Measurements from ENCODE around the gene DDX23.

The DDX23 gene

GRCh38 chr12:48807981-48808380 is 44.0 kb downstream of the DDX23 start:
- TF ChIP-seq MAX (IDR thresholded peaks at IDR 0.05; ENCODE audit: low read depth, low read length) (no peak), POLR2A (IDR thresholded peaks at IDR 0.05; ENCODE audit: extremely low read depth, insufficient read length) (no peak), MYC (IDR thresholded peaks at IDR 0.05; ENCODE audit: low read depth, low read length) (no peak), CTCF (IDR thresholded peaks at IDR 0.05; ENCODE audit: low read depth, low read length) (no peak)
- DNase-seq (ENCODE audit: low read depth): no peak
- no peak overlapping the region for H3K4me3 ChIP-seq (ENCODE audit: low read depth, low read length)

GRCh38 chr12:48803675-48804074 is 48.3 kb downstream of the DDX23 start:
- TF ChIP-seq CTCF (IDR thresholded peaks at IDR 0.05; ENCODE audit: low read depth, low read length) (no peak), MYC (IDR thresholded peaks at IDR 0.05; ENCODE audit: low read depth, low read length) (no peak), MAX (IDR thresholded peaks at IDR 0.05; ENCODE audit: low read depth, low read length) (no peak), POLR2A (IDR thresholded peaks at IDR 0.05; ENCODE audit: extremely low read depth, insufficient read length) (no peak)
- no peak for DNase-seq (ENCODE audit: low read depth)
- H3K4me3 ChIP-seq (ENCODE audit: low read depth, low read length): no peak overlapping the region

GRCh38 chr12:48800971-48801370 is 51.0 kb downstream of the DDX23 start:
- no peak overlapping the region for H3K4me3 ChIP-seq (ENCODE audit: low read depth, low read length)
- DNase-seq (ENCODE audit: low read depth): no peak
- TF ChIP-seq CTCF (IDR thresholded peaks at IDR 0.05; ENCODE audit: low read depth, low read length) (no peak), POLR2A (IDR thresholded peaks at IDR 0.05; ENCODE audit: extremely low read depth, insufficient read length) (no peak), MYC (IDR thresholded peaks at IDR 0.05; ENCODE audit: low read depth, low read length) (no peak), MAX (IDR thresholded peaks at IDR 0.05; ENCODE audit: low read depth, low read length) (no peak)

GRCh38 chr12:48800457-48800856 is 51.5 kb downstream of the DDX23 start:
- DNase-seq (ENCODE audit: low read depth): no peak
- TF ChIP-seq CTCF (IDR thresholded peaks at IDR 0.05; ENCODE audit: low read depth, low read length) (no peak), MYC (IDR thresholded peaks at IDR 0.05; ENCODE audit: low read depth, low read length) (no peak), POLR2A (IDR thresholded peaks at IDR 0.05; ENCODE audit: extremely low read depth, insufficient read length) (no peak)

GRCh38 chr12:48796976-48797375 is 55.0 kb downstream of the DDX23 start:
- TF ChIP-seq MAX (IDR thresholded peaks at IDR 0.05; ENCODE audit: low read depth, low read length) (no peak), MYC (IDR thresholded peaks at IDR 0.05; ENCODE audit: low read depth, low read length) (no peak), CTCF (IDR thresholded peaks at IDR 0.05; ENCODE audit: low read depth, low read length) (no peak), POLR2A (IDR thresholded peaks at IDR 0.05; ENCODE audit: extremely low read depth, insufficient read length) (no peak)
- H3K4me3 ChIP-seq (ENCODE audit: low read depth, low read length): no peak overlapping the region
- DNase-seq (ENCODE audit: low read depth): peak; percentile 88

More at GRCh38 chr12:48800457-48800856, 51.5 kb downstream of the DDX23 start:
- no peak overlapping the region for H3K4me3 ChIP-seq (ENCODE audit: low read depth, low read length)

Measured in NB4 (cell line).